Mesenchymal stem cell (in vitro differentiated cells and primary cell): Measurements from ENCODE around the gene NCOA4.

Source experiments
- DNase-seq: peaks from one replicate; pipeline ENCODE4 v3.0.0-alpha.2; 2013
- H2AFZ ChIP-seq: one replicate; pipeline ENCODE4 v1.6.1; 2013; ENCODE audit warnings: low read depth, mild to moderate bottlenecking, control low read depth, inconsistent platforms, low read length, moderate library complexity
- H2AK5ac ChIP-seq: 2 replicates; pipeline ENCODE4 v1.6.1; 2013; ENCODE audit warnings: low read length, moderate library complexity, mild to moderate bottlenecking, inconsistent platforms; ENCODE audit not compliant: severe bottlenecking
- H2BK120ac ChIP-seq: one replicate; pipeline ENCODE4 v1.6.1; 2013; ENCODE audit warnings: low read depth, mild to moderate bottlenecking, inconsistent platforms, low read length, moderate library complexity
- H2BK12ac ChIP-seq, 2 experiments: one replicate each; pipeline ENCODE4 v1.6.1; 2013; ENCODE audit warnings: inconsistent platforms in 2 of 2, low read length in 2 of 2, mild to moderate bottlenecking in 2 of 2, moderate library complexity in 2 of 2, control low read depth in 1 of 2
- H2BK15ac ChIP-seq: one replicate; pipeline ENCODE4 v1.6.1; 2013; ENCODE audit warnings: mild to moderate bottlenecking, low read depth, inconsistent platforms; ENCODE audit not compliant: poor library complexity, severe bottlenecking
- H2BK5ac ChIP-seq: 2 replicates; pipeline ENCODE4 v1.6.1; 2013; ENCODE audit warnings: low read depth, mild to moderate bottlenecking, low read length, control low read depth, inconsistent platforms; ENCODE audit not compliant: poor library complexity, severe bottlenecking
- H3K14ac ChIP-seq, 2 experiments: one replicate each; pipeline ENCODE4 v1.6.1; 2013; ENCODE audit warnings: inconsistent platforms in 2 of 2, low read length in 2 of 2, control low read depth in 1 of 2, mild to moderate bottlenecking in 1 of 2, moderate library complexity in 1 of 2
- H3K18ac ChIP-seq, 2 experiments: one replicate each; pipeline ENCODE4 v1.6.1; 2013; ENCODE audit warnings: inconsistent platforms in 2 of 2, low read length in 2 of 2, control low read depth in 1 of 2, low read depth in 1 of 2, mild to moderate bottlenecking in 1 of 2
- H3K23ac ChIP-seq, 2 experiments: one replicate each; pipeline ENCODE4 v1.6.1; 2013; ENCODE audit warnings: inconsistent platforms in 2 of 2, low read length in 2 of 2, mild to moderate bottlenecking in 2 of 2, moderate library complexity in 2 of 2, control low read depth in 1 of 2
- H3K27ac ChIP-seq: 2 replicates; pipeline ENCODE4 v1.5.1; 2013; ENCODE audit warnings: mild to moderate bottlenecking, moderate library complexity, low read length, control low read depth, inconsistent platforms; ENCODE audit not compliant: poor library complexity, severe bottlenecking
- H3K27me3 ChIP-seq, 2 experiments: 2 replicates each; pipeline versions ENCODE4 v1.6.1 to v1.7.0; 2013; ENCODE audit warnings: low read length in 2 of 2, mild to moderate bottlenecking in 2 of 2, moderate library complexity in 2 of 2, control low read depth in 1 of 2, inconsistent platforms in 1 of 2; ENCODE audit not compliant: control insufficient read depth in 1 of 2, insufficient read depth in 1 of 2
- H3K36me3 ChIP-seq, 2 experiments: 2 replicates each; pipeline versions ENCODE4 v1.6.1 to v1.7.0; 2013; ENCODE audit warnings: low read length in 2 of 2, control low read depth in 1 of 2, inconsistent platforms in 1 of 2, low read depth in 1 of 2, mild to moderate bottlenecking in 1 of 2; ENCODE audit not compliant: insufficient read depth in 2 of 2, control insufficient read depth in 1 of 2
- H3K4ac ChIP-seq, 2 experiments: one replicate each; pipeline ENCODE4 v1.6.1; 2013; ENCODE audit warnings: inconsistent platforms in 2 of 2, low read length in 2 of 2, mild to moderate bottlenecking in 2 of 2, moderate library complexity in 2 of 2, control low read depth in 1 of 2, low read depth in 1 of 2
- H3K4me1 ChIP-seq: 2 replicates; pipeline ENCODE4 v1.6.1; 2013; ENCODE audit warnings: low read depth, low read length, control low read depth; ENCODE audit not compliant: control insufficient read depth, insufficient read depth
- H3K4me2 ChIP-seq: 2 replicates; pipeline ENCODE4 v1.6.1; 2013; ENCODE audit warnings: low read length, mild to moderate bottlenecking, inconsistent platforms; ENCODE audit not compliant: poor library complexity, severe bottlenecking
- H3K4me3 ChIP-seq, 2 experiments: 2 replicates each; pipeline versions ENCODE4 v1.5.1 to v1.7.0; 2013; ENCODE audit warnings: low read length in 2 of 2, mild to moderate bottlenecking in 2 of 2, control low read depth in 1 of 2, low read depth in 1 of 2; ENCODE audit not compliant: insufficient read depth in 1 of 2
- H3K79me1 ChIP-seq: replicated peaks from 2 replicates; pipeline ENCODE4 v1.6.1; 2013; ENCODE audit warnings: mild to moderate bottlenecking, control low read depth, low read length, inconsistent platforms; ENCODE audit not compliant: poor library complexity, severe bottlenecking
- H3K9ac ChIP-seq: 2 replicates; pipeline ENCODE4 v1.7.0; 2013; ENCODE audit warnings: mild to moderate bottlenecking, low read length, moderate library complexity
- H3K9me3 ChIP-seq: 2 replicates; pipeline ENCODE4 v1.7.0; 2013; ENCODE audit warnings: mild to moderate bottlenecking, low read length; ENCODE audit not compliant: control insufficient read depth
- H4K8ac ChIP-seq: one replicate; pipeline ENCODE4 v1.6.1; 2013; ENCODE audit warnings: inconsistent platforms, mild to moderate bottlenecking, low read length, moderate library complexity
- H4K91ac ChIP-seq: one replicate; pipeline ENCODE4 v1.6.1; 2013; ENCODE audit warnings: mild to moderate bottlenecking, low read length, inconsistent platforms
- WGBS: methylation state at CpG from one replicate; pipeline ENCODE4 v1.1.7; 2013; ENCODE audit warnings: mixed read lengths; 5-methylcytosine and 5-hydroxymethylcytosine counted together

Gene NCOA4

DNA sequence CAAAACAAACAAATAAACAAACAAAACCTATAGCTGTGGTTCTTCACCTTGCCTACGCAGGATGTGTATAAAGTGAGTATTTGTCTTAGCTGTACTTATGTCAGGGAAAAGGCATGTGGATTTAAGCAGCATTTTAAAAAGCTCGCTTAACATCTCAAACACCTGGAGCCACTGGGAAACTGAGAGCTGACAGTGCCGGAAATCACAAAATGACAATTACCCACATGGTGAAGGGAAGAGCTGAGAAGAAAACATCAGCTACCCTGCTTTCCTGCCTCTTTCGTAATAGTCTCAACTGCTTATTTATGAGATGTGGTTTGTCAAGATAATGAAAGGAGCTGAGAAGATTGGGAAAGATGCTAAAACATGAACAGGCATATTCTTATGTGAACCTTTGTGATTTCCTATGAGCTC lies 46.7 kb upstream of the NCOA4 start:
- no peaks in the 10 kb centered on the region for H3K4me1 ChIP-seq
- no peak overlapping the region for H3K27ac ChIP-seq
- no peak overlapping the region for H3K4me2 ChIP-seq
- H2BK5ac ChIP-seq: no peak overlapping the region
- peak; percentile 88 for DNase-seq
- H3K4me3 ChIP-seq: no peak overlapping the region
- H3K27me3 ChIP-seq: peaks cover 4 to 13% of the 10 kb centered on the region in 2 experiments
- no peak overlapping the region for H2BK12ac ChIP-seq
- H4K8ac ChIP-seq: no peak overlapping the region
- H3K14ac ChIP-seq: no peak overlapping the region
- no peak overlapping the region for H2BK15ac ChIP-seq
- no peak overlapping the region for H4K91ac ChIP-seq
- no peak overlapping the region for H3K18ac ChIP-seq
- no peak overlapping the region for H2BK120ac ChIP-seq
- WGBS: 69% methylated on average over 4 of the region's 4 CpGs
- no peaks in the 10 kb centered on the region for H3K36me3 ChIP-seq
- H2AFZ ChIP-seq: no peak overlapping the region
- no peaks in the 10 kb centered on the region for H3K79me1 ChIP-seq
- no peak overlapping the region for H3K4ac ChIP-seq
- no peak overlapping the region for H3K23ac ChIP-seq
- no peak overlapping the region for H2AK5ac ChIP-seq
- H3K9me3 ChIP-seq: peaks cover 3% of the 10 kb centered on the region
- H3K9ac ChIP-seq: no peak overlapping the region

DNA sequence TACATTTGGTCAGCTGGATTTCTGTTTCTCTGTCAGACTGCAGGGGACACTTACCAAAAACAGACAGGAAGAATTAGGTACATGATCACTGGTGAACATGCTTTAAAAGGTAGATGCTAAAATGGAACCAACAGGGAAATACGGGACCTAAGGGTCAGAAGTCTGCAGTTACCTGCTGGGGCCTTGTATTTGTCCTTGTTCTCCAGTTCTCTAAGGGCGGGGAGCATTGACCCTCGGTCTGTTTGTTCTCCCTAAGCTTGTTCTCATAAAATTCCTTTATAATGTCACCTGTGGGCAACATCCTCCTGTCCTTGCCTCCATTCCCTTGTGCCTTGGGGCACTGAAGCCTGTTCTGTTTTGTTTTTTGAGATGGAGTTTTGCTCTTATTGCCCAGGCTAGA lies 45.4 kb upstream of the NCOA4 start:
- no peak overlapping the region for H3K4me2 ChIP-seq
- no peaks in the 10 kb centered on the region for H3K79me1 ChIP-seq
- no peak overlapping the region for H3K4ac ChIP-seq
- H2BK15ac ChIP-seq: no peak overlapping the region
- H2AK5ac ChIP-seq: no peak overlapping the region
- no peak overlapping the region for H2BK5ac ChIP-seq
- H3K14ac ChIP-seq: no peak overlapping the region
- no peak overlapping the region for H2BK120ac ChIP-seq
- no peak overlapping the region for H2AFZ ChIP-seq
- peaks cover 3% of the 10 kb centered on the region for H3K9me3 ChIP-seq
- no peak overlapping the region for H2BK12ac ChIP-seq
- no peak overlapping the region for H3K9ac ChIP-seq
- H3K23ac ChIP-seq: no peak overlapping the region
- no peak overlapping the region for H4K8ac ChIP-seq
- H3K18ac ChIP-seq: no peak overlapping the region
- no peak for DNase-seq
- peaks cover 4 to 16% of the 10 kb centered on the region in 2 experiments for H3K27me3 ChIP-seq
- 100% methylated on average over 3 of the region's 3 CpGs for WGBS
- no peak overlapping the region for H3K27ac ChIP-seq
- no peaks in the 10 kb centered on the region for H3K36me3 ChIP-seq
- H4K91ac ChIP-seq: no peak overlapping the region
- H3K4me1 ChIP-seq: no peaks in the 10 kb centered on the region
- H3K4me3 ChIP-seq: no peak overlapping the region

GRCh38 chr10:46074196-46074946 lies 43.9 kb upstream of the NCOA4 start:
- H2BK5ac ChIP-seq: no peak overlapping the region
- H3K14ac ChIP-seq: no peak overlapping the region
- no peak overlapping the region for H4K8ac ChIP-seq
- H3K79me1 ChIP-seq: no peaks in the 10 kb centered on the region
- H3K9ac ChIP-seq: no peak overlapping the region
- no peak for DNase-seq
- peaks cover 3% of the 10 kb centered on the region for H3K9me3 ChIP-seq
- no peaks in the 10 kb centered on the region for H3K36me3 ChIP-seq
- H2BK15ac ChIP-seq: no peak overlapping the region
- H4K91ac ChIP-seq: no peak overlapping the region
- no peak overlapping the region for H2BK12ac ChIP-seq
- no peak overlapping the region for H3K4me3 ChIP-seq
- peaks cover 4 to 23% of the 10 kb centered on the region in 2 experiments for H3K27me3 ChIP-seq
- no peak overlapping the region for H2AFZ ChIP-seq
- no peak overlapping the region for H3K4me2 ChIP-seq
- no peak overlapping the region for H2AK5ac ChIP-seq
- no peak overlapping the region for H3K4ac ChIP-seq
- no peak overlapping the region for H3K27ac ChIP-seq
- WGBS: 71% methylated on average over 4 of the region's 4 CpGs
- H3K4me1 ChIP-seq: no peaks in the 10 kb centered on the region
- no peak overlapping the region for H3K18ac ChIP-seq
- no peak overlapping the region for H2BK120ac ChIP-seq
- H3K23ac ChIP-seq: no peak overlapping the region

- Histone ChIP-seq H3K36me3 (no peaks in the 10 kb centered on the region), H3K27ac (no peak overlapping the region), H3K4me2 (no peak overlapping the region), H2BK12ac (no peak overlapping the region), H4K91ac (no peak overlapping the region), H4K8ac (no peak overlapping the region), H2AK5ac (no peak overlapping the region), H3K18ac (no peak overlapping the region), H3K9me3 (peaks cover 3% of the 10 kb centered on the region), H3K27me3 (peaks cover 4 to 28% of the 10 kb centered on the region in 2 experiments), H3K4ac (no peak overlapping the region), H3K4me1 (peaks cover 2% of the 10 kb centered on the region), H3K14ac (no peak overlapping the region), H2BK15ac (no peak overlapping the region), H2BK120ac (no peak overlapping the region), H3K9ac (no peak overlapping the region), H3K79me1 (no peaks in the 10 kb centered on the region), H2BK5ac (no peak overlapping the region), H3K23ac (no peak overlapping the region), H2AFZ (no peak overlapping the region), H3K4me3 (no peak overlapping the region)
- DNase-seq: no peak
- no CpG with 5 or more reads among the region's 1 CpG for WGBS
Measured at GRCh38 chr10:46073564-46073963, 43.1 kb upstream of the NCOA4 start.
